A673 (cell line): ENCODE results near the gene CAPN13. TPM values are rescaled to one million over a fixed set of nuclear protein-coding genes. Genes with fewer than 3 reads are reported as not detected.
A peak's percentile ranks its signal among the peaks of the same experiment; 100 is the strongest.

Source experiments
- BruUV-seq: library from RNA; stranded (reverse); fragments of 400-500 nt; replicated peaks from 2 replicates; lab custom pipeline; 2021; lab: Mats Ljungman, UMichigan
- CTCF ChIA-PET: fragments of 300-600 bp; sonication (Branson Sonifier 250); formaldehyde crosslinking; loops from one replicate; lab custom pipeline; 2022; ENCODE audit warnings: antibody characterized with exemption; lab: Charles Lee
- POLR2A ChIA-PET: fragments of 300-600 bp; sonication (Branson Sonifier 250); formaldehyde crosslinking; loops from one replicate; lab custom pipeline; 2022; ENCODE audit warnings: antibody characterized with exemption; ENCODE audit not compliant: low non-redundant PET; lab: Charles Lee
- DNase-seq: peaks from one replicate; pipeline ENCODE4 v3.0.0-alpha.2; 2015; ENCODE audit warnings: low spot score
- H3K27ac ChIP-seq: fragments of 200-600 bp; sonication (generic); 2 replicates; pipeline ENCODE4 v1.5.1; 2016; ENCODE audit warnings: mixed run types, low read depth, mild to moderate bottlenecking, mixed read lengths, antibody characterized with exemption, low read length; ENCODE audit not compliant: poor library complexity, severe bottlenecking
- H3K27me3 ChIP-seq: fragments of 200-600 bp; sonication (generic); replicated peaks from 2 replicates; pipeline ENCODE4 v1.6.1; 2017; ENCODE audit warnings: mixed run types, low read depth, mild to moderate bottlenecking, mixed read lengths, antibody characterized with exemption, low read length; ENCODE audit not compliant: insufficient read depth, poor library complexity
- H3K36me3 ChIP-seq: fragments of 200-600 bp; sonication (generic); 2 replicates; pipeline ENCODE4 v1.6.1; 2016; ENCODE audit warnings: mixed run types, mild to moderate bottlenecking, mixed read lengths, antibody characterized with exemption, low read length; ENCODE audit not compliant: insufficient read depth, poor library complexity, severe bottlenecking
- H3K4me1 ChIP-seq: fragments of 200-600 bp; sonication (generic); 2 replicates; pipeline ENCODE4 v1.6.1; 2017; ENCODE audit warnings: mixed run types, mild to moderate bottlenecking, mixed read lengths, antibody characterized with exemption, low read length; ENCODE audit not compliant: insufficient read depth, poor library complexity, severe bottlenecking
- H3K4me3 ChIP-seq: fragments of 200-600 bp; sonication (generic); 2 replicates; pipeline ENCODE4 v1.5.1; 2016; ENCODE audit warnings: low read depth, mixed run types, mild to moderate bottlenecking, mixed read lengths, low read length; ENCODE audit not compliant: poor library complexity, severe bottlenecking
- H3K9me3 ChIP-seq: fragments of 200-600 bp; sonication (generic); 2 replicates; pipeline ENCODE4 v1.6.1; 2016; ENCODE audit warnings: mixed run types, low read depth, mild to moderate bottlenecking, mixed read lengths, antibody characterized with exemption, low read length; ENCODE audit not compliant: poor library complexity, severe bottlenecking
- EZH2 ChIP-seq: fragments of 200-600 bp; sonication (generic); IDR thresholded peaks from 2 replicates; pipeline ENCODE4 v1.6.1; 2017; ENCODE audit warnings: borderline replicate concordance, low read depth, mild to moderate bottlenecking, mixed read lengths, antibody characterized with exemption, low read length; ENCODE audit not compliant: poor library complexity, severe bottlenecking
- intact Hi-C: fragments of 100-400 bp; cut with micrococcal nuclease; formaldehyde crosslinking; loops from one replicate; pipeline ENCODE4 v1.10.0; 2022; ENCODE audit not compliant: unreplicated experiment
- total RNA-seq: library from RNA; stranded (reverse); gene quantifications from 2 replicates; pipeline ENCODE4 v1.2.3, GENCODE V29; 2021
- TF ChIP-seq, protein P1 (sequence below): fragments of 300-800, 200-600 bp; sonication (generic); conservative IDR thresholded peaks from 2 replicates; pipeline ENCODE4 v1.5.1; 2017; ENCODE audit warnings: low read depth, mild to moderate bottlenecking, antibody characterized with exemption, low read length, moderate library complexity, mixed read lengths

The CAPN13 gene
- total RNA-seq, 1 experiment from 2014 or later, result not detected

DNA sequence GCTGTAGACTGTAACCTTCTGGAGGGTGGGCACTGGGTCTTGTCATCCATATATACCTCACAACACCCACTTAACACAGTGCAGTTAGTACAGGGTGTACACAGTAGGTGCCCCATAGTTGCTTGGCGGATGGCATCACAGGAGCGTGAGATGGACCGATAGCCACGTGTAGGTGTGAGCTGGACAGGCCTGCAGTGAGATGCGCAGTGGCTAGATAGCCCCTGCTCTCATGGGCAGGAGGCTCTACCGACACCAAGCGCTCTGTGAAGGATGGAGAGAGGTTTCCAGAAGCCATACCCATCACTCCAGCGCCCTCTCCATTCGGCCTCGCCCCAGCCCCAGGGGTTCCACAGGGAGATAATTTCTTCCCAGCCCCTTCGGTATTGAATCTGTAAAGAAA is 49.5 kb downstream of the CAPN13 start:
- POLR2A ChIA-PET, result no interaction called here
- no peak for TF ChIP-seq EZH2

DNA sequence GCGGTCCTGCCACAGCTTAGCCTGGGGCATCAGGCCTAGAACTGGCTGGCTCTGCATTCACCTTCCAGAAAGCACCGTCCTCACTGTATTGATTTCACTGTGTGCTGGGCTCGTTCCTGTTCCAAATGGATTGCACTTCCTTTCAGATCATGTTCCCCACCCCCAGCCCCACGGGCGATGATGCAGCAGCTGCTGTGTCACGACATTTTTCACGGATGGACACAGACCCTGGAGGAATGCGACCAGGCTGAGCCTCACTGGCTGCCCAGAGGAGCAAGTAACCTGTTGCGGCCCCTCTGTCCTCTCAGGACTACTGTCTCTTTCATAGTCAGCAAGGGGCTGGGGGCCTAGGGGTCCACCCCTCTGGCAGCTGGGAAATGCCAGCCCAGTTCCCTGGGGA is 50.3 kb downstream of the CAPN13 start:
- no peak for TF ChIP-seq EZH2
- TF ChIP-seq, protein P1, sequence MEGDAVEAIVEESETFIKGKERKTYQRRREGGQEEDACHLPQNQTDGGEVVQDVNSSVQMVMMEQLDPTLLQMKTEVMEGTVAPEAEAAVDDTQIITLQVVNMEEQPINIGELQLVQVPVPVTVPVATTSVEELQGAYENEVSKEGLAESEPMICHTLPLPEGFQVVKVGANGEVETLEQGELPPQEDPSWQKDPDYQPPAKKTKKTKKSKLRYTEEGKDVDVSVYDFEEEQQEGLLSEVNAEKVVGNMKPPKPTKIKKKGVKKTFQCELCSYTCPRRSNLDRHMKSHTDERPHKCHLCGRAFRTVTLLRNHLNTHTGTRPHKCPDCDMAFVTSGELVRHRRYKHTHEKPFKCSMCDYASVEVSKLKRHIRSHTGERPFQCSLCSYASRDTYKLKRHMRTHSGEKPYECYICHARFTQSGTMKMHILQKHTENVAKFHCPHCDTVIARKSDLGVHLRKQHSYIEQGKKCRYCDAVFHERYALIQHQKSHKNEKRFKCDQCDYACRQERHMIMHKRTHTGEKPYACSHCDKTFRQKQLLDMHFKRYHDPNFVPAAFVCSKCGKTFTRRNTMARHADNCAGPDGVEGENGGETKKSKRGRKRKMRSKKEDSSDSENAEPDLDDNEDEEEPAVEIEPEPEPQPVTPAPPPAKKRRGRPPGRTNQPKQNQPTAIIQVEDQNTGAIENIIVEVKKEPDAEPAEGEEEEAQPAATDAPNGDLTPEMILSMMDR, result no peak
- Histone ChIP-seq H3K27me3 (peaks cover 18% of the 10 kb centered on the region), H3K9me3 (no peaks in the 10 kb centered on the region), H3K36me3 (no peaks in the 10 kb centered on the region), H3K27ac (no peak overlapping the region), H3K4me3 (no peak overlapping the region), H3K4me1 (no peaks in the 10 kb centered on the region)
- BruUV-seq, result no TSS peak
- POLR2A ChIA-PET, result no interaction called here
- intact Hi-C loops, result no loop called here
- DNase-seq, result no peak
- CTCF ChIA-PET, result no interaction called here

More for the DNA sequence above, 49.5 kb downstream of the CAPN13 start:
- H3K27ac ChIP-seq, result no peak overlapping the region
- no peaks in the 10 kb centered on the region for H3K4me1 ChIP-seq
- no peaks in the 10 kb centered on the region for H3K9me3 ChIP-seq
- BruUV-seq, result no TSS peak
- DNase-seq, result no peak
- H3K36me3 ChIP-seq, result no peaks in the 10 kb centered on the region
- intact Hi-C loops, result no loop called here
- peaks cover 18% of the 10 kb centered on the region for H3K27me3 ChIP-seq
- CTCF ChIA-PET, result no interaction called here
- H3K4me3 ChIP-seq, result no peak overlapping the region

DNA sequence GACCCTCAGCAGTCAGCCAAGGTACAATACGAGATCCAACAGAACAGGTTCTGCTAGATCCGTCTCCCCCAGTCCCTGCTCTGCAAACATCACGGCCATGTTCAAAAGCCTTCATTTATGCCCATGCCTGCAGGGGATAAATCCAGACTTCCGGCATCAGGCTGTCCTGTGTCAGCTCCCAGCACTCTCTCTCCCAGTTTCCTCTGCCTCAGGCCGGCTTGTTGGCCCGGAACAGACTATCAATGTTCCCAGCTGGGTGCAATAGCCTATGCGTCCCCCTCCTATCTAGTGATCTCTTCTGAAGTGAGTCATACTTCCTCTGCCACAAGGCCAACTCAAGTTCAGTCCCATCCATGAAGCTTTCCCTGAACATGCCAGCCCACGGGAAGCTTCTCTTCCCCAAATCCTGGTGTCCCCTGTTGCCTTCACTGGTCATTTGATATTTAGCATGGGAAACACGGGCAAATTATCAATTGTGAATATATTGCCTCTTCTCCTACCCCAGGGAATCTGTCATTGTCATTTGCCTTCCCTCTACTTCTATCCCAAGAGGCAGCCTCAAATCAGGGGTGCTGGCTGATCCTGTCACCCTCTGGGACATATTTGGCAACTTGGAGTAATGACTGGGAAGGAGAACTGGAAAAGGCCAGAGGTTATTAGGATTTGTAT is 51.1 kb downstream of the CAPN13 start:
- Histone ChIP-seq H3K36me3 (no peaks in the 10 kb centered on the region), H3K27ac (no peak overlapping the region), H3K27me3 (peaks cover 16% of the 10 kb centered on the region), H3K4me3 (no peak overlapping the region), H3K4me1 (no peaks in the 10 kb centered on the region), H3K9me3 (no peaks in the 10 kb centered on the region)
- DNase-seq, result peak; percentile 81
- POLR2A ChIA-PET, result no interaction called here
- intact Hi-C loops, result no loop called here
- BruUV-seq, result no TSS peak
- TF ChIP-seq, protein P1, result no peak
- TF ChIP-seq EZH2, result no peak
- CTCF ChIA-PET, result interaction anchor here (1.0 kb wide), 1 partner anchor 414 kb away, joined by 3 read pairs; no protein-coding TSS in a partner anchor

- no peaks in the 10 kb centered on the region for H3K9me3 ChIP-seq
- no peak overlapping the region for H3K27ac ChIP-seq
- POLR2A ChIA-PET, result no interaction called here
- TF ChIP-seq, protein P1, result no peak
- no peak for TF ChIP-seq EZH2
- CTCF ChIA-PET, result no interaction called here
- no peak overlapping the region for H3K4me3 ChIP-seq
- no TSS peak for BruUV-seq
- peaks cover 19% of the 10 kb centered on the region for H3K27me3 ChIP-seq
- no peak for DNase-seq
- no peaks in the 10 kb centered on the region for H3K36me3 ChIP-seq
- intact Hi-C loops, result no loop called here
- no peaks in the 10 kb centered on the region for H3K4me1 ChIP-seq
These were observed 53.6 kb downstream of the CAPN13 start for GRCh38 chr2:30753630-30754029.
